ENCODE results near the gene LGALSL.
A peak's percentile ranks its signal among the peaks of the same experiment; 100 is the strongest.

Gene LGALSL

GRCh38 chr2:64455545-64455944 lies 1.6 kb downstream of the LGALSL start:
- Mint-ChIP-seq H3K9me3 (no peaks in the 10 kb centered on the region), H3K4me1 (peaks cover 13% of the 10 kb centered on the region), H3K27ac (peak overlapping the region; percentile 46), H3K4me3 (peak overlapping the region; percentile 75), H3K36me3 (ENCODE audit: low read depth) (no peaks in the 10 kb centered on the region), H3K27me3 (peaks cover 8% of the 10 kb centered on the region)
- no peak for DNase-seq
- no peak for ATAC-seq

DNA sequence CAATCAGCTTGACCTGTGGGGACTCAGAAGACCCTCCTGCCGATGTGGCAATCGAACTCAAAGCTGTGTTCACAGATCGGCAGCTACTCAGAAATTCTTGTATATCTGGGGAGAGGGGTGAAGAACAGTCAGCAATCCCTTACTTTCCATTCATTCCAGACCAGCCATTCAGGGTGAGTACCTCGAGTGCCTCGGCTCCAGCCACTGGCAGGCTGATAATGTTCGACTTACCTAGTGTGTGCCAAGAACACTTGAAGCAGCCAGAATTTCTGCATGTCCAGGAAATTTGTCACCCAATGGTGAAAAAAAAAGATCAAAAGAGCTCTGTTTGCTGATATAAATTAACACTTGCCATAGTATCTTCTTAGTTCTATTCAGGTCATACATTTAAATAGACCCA lies 2.3 kb downstream of the LGALSL start:
- Mint-ChIP-seq H3K4me1 (peaks cover 13% of the 10 kb centered on the region), H3K4me3 (no peak overlapping the region), H3K27ac (no peak overlapping the region), H3K9me3 (no peaks in the 10 kb centered on the region), H3K27me3 (peaks cover 8% of the 10 kb centered on the region), H3K36me3 (ENCODE audit: low read depth) (no peaks in the 10 kb centered on the region)
- ATAC-seq (no peak), DNase-seq (no peak)

GRCh38 chr2:64457524-64457923 lies 3.6 kb downstream of the LGALSL start:
- ATAC-seq: no peak
- no peak for DNase-seq
- Mint-ChIP-seq H3K36me3 (ENCODE audit: low read depth) (no peaks in the 10 kb centered on the region), H3K4me1 (peaks cover 13% of the 10 kb centered on the region), H3K9me3 (no peaks in the 10 kb centered on the region), H3K4me3 (no peak overlapping the region), H3K27ac (no peak overlapping the region), H3K27me3 (peaks cover 8% of the 10 kb centered on the region)

GRCh38 chr2:64459575-64459974 lies 5.6 kb downstream of the LGALSL start:
- H3K27ac Mint-ChIP-seq: no peak overlapping the region
- peaks cover 6% of the 10 kb centered on the region for H3K27me3 Mint-ChIP-seq
- no peaks in the 10 kb centered on the region for H3K9me3 Mint-ChIP-seq
- H3K4me1 Mint-ChIP-seq: peaks cover 9% of the 10 kb centered on the region
- no peaks in the 10 kb centered on the region for H3K36me3 Mint-ChIP-seq (ENCODE audit: low read depth)
- H3K4me3 Mint-ChIP-seq: no peak overlapping the region
- no peak for DNase-seq
- no peak for ATAC-seq

DNA sequence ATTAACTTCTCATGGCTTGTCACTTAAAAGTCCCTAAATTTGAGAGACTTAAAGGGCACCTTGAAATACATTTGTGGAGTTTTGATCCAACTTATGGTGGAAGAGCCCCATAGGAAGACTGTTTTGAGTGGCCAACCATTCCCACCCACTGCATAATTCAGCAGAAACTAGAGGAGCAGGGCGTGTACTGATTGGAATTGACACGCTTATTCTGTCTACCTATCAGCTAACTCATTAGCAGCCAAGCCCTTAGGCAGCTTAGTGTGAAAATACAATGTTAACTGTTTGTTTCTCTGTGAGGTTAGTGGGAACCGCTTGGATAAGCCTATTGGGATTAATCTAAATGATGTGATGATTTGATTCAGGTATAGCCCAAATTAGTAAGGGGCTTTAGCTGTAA lies 6.4 kb downstream of the LGALSL start:
- Mint-ChIP-seq H3K4me1 (peaks cover 4% of the 10 kb centered on the region), H3K27me3 (peaks cover 5% of the 10 kb centered on the region), H3K36me3 (ENCODE audit: low read depth) (no peaks in the 10 kb centered on the region), H3K4me3 (no peak overlapping the region), H3K27ac (no peak overlapping the region), H3K9me3 (no peaks in the 10 kb centered on the region)
- DNase-seq (no peak), ATAC-seq (no peak)

- Mint-ChIP-seq H3K4me3 (no peak overlapping the region), H3K27me3 (no peaks in the 10 kb centered on the region), H3K27ac (no peak overlapping the region), H3K36me3 (ENCODE audit: low read depth) (no peaks in the 10 kb centered on the region), H3K4me1 (no peaks in the 10 kb centered on the region), H3K9me3 (no peaks in the 10 kb centered on the region)
- ATAC-seq (no peak), DNase-seq (no peak)
Observed at GRCh38 chr2:64461271-64462058, 7.5 kb downstream of the LGALSL start.

DNA sequence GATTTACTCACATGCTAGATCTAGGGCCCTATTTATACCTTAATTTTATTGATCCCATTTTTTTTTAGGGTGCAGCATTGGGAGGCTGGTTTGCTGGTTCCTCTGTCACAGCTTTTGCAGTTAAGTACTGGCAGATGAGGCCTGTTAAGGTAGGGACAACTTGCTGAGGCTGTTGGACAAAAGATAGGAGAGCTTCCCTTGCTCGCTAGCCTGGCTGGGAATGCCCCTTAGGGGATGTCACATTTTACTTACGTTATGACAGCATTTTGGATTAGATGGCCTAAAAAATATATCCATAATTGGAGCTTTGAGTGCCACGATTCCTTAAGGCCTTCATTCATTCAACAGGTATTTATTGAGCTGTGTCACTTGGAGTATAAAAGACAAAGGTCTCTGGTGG lies 8.2 kb downstream of the LGALSL start:
- no peaks in the 10 kb centered on the region for H3K4me1 Mint-ChIP-seq
- no peak for DNase-seq
- no peak overlapping the region for H3K4me3 Mint-ChIP-seq
- H3K36me3 Mint-ChIP-seq (ENCODE audit: low read depth): no peaks in the 10 kb centered on the region
- H3K9me3 Mint-ChIP-seq: no peaks in the 10 kb centered on the region
- no peaks in the 10 kb centered on the region for H3K27me3 Mint-ChIP-seq
- ATAC-seq: no peak
- no peak overlapping the region for H3K27ac Mint-ChIP-seq

DNA sequence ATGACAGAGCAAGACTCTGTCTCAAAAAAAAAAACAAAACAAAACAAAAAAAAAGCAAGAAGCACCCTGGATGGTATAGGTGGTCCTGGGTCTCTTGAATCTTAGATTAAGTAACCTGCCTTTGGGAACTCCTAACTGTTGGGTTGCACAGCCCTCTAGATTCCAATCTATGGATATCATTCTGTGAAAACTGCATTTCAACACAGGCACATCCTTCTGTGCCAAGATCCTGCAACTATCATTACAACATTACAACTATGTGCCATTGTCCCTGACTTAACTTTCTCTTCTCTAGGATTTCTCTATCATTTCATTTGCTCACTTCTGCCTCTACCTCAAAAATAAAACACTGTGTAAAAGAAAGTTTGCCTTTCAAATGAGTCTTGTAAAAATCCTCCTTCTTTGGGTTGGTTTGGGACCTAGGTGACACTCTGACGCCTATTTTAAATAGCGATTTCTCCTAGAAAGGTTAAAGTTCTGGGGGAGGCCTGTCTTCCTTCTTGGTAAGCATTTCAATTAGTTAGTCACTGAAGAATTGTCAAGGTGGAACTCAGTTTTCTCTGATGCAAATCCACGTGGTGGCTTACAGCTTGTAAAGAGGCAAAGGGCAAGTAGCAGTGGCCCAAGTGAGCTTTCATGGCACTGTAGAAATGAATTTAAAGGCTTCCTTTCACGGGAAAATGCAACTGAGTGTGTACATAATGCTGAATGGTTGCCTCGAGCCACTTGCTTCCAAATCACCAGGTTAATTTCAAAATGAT lies 9.2 kb downstream of the LGALSL start:
- no peak for DNase-seq
- ATAC-seq: no peak
- Mint-ChIP-seq H3K4me3 (no peak overlapping the region), H3K9me3 (no peaks in the 10 kb centered on the region), H3K27ac (no peak overlapping the region), H3K27me3 (no peaks in the 10 kb centered on the region), H3K4me1 (no peaks in the 10 kb centered on the region), H3K36me3 (ENCODE audit: low read depth) (no peaks in the 10 kb centered on the region)

DNA sequence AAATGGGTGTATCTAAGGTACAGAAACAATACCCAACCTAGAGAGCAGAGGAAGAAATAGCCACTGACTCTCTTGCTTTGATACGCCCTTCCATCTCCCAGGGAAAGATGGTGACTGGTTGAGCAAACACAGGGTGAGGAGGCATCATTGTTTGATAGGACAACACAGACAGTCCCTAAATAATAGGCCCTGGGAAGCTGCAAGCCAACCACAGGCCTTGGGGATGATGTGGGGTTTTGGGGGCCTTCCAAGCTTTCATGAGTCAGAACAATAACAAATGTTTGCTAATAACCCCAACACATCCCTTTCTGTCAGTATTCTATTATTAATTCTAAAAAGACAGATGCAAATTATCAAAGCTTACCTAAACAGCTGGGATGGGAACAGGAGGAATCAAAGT lies 9.8 kb downstream of the LGALSL start:
- ATAC-seq: no peak
- no peak for DNase-seq
- no peaks in the 10 kb centered on the region for H3K36me3 Mint-ChIP-seq (ENCODE audit: low read depth)
- no peaks in the 10 kb centered on the region for H3K9me3 Mint-ChIP-seq
- no peak overlapping the region for H3K27ac Mint-ChIP-seq
- no peak overlapping the region for H3K4me3 Mint-ChIP-seq
- no peaks in the 10 kb centered on the region for H3K4me1 Mint-ChIP-seq
- H3K27me3 Mint-ChIP-seq: no peaks in the 10 kb centered on the region

DNA sequence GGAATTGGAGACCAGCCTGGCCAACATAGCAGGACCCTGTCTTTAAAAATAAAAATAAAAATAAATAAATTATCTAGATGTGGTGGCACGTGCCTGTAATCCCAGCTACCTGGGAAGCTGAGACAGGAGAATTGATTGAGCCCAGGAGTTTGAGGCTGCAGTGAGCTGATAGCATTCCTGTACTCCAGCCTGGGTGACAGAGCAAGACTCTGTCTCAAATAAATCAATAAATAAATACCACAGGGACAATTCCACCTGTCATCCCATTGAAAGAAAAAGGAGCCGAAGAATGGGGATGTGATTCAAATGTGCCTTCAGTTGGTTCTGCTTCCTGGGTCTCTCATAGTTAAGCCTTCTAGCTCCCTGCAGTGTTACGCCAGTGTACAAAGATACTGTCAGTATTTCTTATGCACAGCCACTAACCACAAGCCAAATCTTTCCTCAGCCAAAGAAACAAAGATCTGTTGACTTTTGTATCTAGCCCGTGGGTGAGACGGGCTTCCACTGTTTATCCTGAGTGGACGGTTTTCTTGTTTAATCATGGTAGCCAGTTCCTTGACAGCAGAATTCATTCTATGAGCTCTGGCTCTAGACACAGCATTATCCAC lies 12.6 kb downstream of the LGALSL start:
- H3K4me3 Mint-ChIP-seq: no peak overlapping the region
- no peak for ATAC-seq
- H3K27me3 Mint-ChIP-seq: no peaks in the 10 kb centered on the region
- no peaks in the 10 kb centered on the region for H3K36me3 Mint-ChIP-seq (ENCODE audit: low read depth)
- no peaks in the 10 kb centered on the region for H3K4me1 Mint-ChIP-seq
- no peak for DNase-seq
- H3K27ac Mint-ChIP-seq: no peak overlapping the region
- no peaks in the 10 kb centered on the region for H3K9me3 Mint-ChIP-seq

- H3K9me3 Mint-ChIP-seq: no peaks in the 10 kb centered on the region
- ATAC-seq: no peak
- DNase-seq: no peak
- no peaks in the 10 kb centered on the region for H3K27me3 Mint-ChIP-seq
- H3K27ac Mint-ChIP-seq: no peak overlapping the region
- no peak overlapping the region for H3K4me3 Mint-ChIP-seq
- H3K4me1 Mint-ChIP-seq: no peaks in the 10 kb centered on the region
- H3K36me3 Mint-ChIP-seq (ENCODE audit: low read depth): no peaks in the 10 kb centered on the region
Observed at GRCh38 chr2:64467096-64467843, 13.3 kb downstream of the LGALSL start.

DNA sequence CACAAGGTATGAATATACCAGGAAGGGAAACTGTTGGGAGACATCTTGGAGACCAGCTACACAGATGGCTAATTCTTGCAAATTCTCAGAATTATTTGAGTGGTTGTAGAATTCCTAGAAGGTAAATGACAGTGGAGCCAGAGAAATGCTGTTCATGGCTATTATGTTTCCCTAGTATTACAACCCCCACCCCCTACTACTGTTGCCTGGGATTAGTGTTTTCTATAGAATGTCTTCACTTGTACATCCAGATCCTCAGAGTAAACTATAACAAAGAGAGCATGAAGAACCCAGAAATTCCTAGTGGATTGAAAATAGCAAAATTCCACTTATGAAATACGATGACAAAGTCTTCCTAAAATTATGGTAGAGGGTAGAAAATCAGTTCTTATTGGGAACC lies 15.3 kb downstream of the LGALSL start:
- Mint-ChIP-seq H3K4me3 (no peak overlapping the region), H3K36me3 (ENCODE audit: low read depth) (no peaks in the 10 kb centered on the region)

DNA sequence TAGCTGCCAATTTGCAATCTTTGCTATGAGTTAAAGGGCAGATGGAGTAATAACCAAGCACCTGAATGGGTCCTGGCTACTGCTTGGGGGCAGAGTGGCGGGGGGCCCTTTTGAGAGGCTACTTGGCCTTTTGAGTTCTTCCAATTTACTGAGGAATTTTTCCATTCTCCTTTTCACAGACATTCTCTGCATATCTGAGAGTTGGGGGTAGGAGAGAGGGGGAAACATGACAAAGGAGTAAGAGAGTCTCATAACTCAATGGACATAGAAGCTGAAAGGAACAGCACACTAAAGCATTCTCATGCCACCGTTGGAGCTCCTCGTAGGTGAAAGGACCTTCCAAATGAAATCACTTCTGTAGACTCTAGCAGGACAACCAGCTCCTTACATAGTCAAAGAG lies 16.1 kb downstream of the LGALSL start:
- Mint-ChIP-seq H3K27ac (no peak overlapping the region), H3K4me3 (no peak overlapping the region), H3K9me3 (no peaks in the 10 kb centered on the region), H3K36me3 (ENCODE audit: low read depth) (no peaks in the 10 kb centered on the region), H3K4me1 (peaks cover 6% of the 10 kb centered on the region), H3K27me3 (no peaks in the 10 kb centered on the region)
- DNase-seq: no peak
- ATAC-seq: no peak

More for the DNA sequence above, 15.3 kb downstream of the LGALSL start:
- Mint-ChIP-seq H3K9me3 (no peaks in the 10 kb centered on the region), H3K27ac (no peak overlapping the region), H3K4me1 (peaks cover 4% of the 10 kb centered on the region), H3K27me3 (no peaks in the 10 kb centered on the region)
- ATAC-seq (no peak), DNase-seq (no peak)

- ATAC-seq (no peak), DNase-seq (no peak)
- Mint-ChIP-seq H3K9me3 (no peaks in the 10 kb centered on the region), H3K27ac (no peak overlapping the region), H3K36me3 (ENCODE audit: low read depth) (no peaks in the 10 kb centered on the region), H3K4me1 (peaks cover 6% of the 10 kb centered on the region), H3K27me3 (no peaks in the 10 kb centered on the region), H3K4me3 (no peak overlapping the region)
Observed at GRCh38 chr2:64470766-64471295, 16.9 kb downstream of the LGALSL start.
